SW480 (cell line): Measurements from ENCODE around the gene ATP6AP1.

ENCODE experiments used
- DNase-seq: peaks from one replicate; pipeline ENCODE4 v3.0.0-alpha.2; 2016; ENCODE audit warnings: low spot score

ATP6AP1 gene

DNA sequence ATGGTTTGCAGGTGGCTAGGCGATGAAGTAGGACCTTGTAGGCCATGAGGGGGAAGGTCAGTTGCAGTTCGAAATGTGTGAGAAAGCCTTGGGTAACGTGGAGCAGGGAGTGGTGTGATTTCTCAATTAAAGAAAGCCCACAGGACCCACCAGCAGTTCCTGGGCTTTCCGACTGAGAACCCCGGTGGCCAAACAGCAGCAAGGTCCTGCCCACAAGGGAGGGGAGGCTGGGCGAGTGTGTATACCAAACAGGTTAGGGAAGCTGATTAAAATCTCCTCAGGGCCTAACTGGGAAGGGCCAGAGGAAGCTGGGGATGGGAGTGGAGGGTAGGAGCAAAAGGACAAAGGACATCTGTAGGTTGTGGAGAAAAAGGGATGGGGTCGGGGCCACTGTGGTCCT lies 2.4 kb downstream of the ATP6AP1 start:
- DNase-seq: no peak

- DNase-seq: no peak
Observed at GRCh38 chrX:154431341-154431740, 2.9 kb downstream of the ATP6AP1 start.

- DNase-seq: no peak
Observed at GRCh38 chrX:154432210-154432609, 3.7 kb downstream of the ATP6AP1 start.

- no peak for DNase-seq
Observed at GRCh38 chrX:154433605-154434004, 5.1 kb downstream of the ATP6AP1 start.

DNA sequence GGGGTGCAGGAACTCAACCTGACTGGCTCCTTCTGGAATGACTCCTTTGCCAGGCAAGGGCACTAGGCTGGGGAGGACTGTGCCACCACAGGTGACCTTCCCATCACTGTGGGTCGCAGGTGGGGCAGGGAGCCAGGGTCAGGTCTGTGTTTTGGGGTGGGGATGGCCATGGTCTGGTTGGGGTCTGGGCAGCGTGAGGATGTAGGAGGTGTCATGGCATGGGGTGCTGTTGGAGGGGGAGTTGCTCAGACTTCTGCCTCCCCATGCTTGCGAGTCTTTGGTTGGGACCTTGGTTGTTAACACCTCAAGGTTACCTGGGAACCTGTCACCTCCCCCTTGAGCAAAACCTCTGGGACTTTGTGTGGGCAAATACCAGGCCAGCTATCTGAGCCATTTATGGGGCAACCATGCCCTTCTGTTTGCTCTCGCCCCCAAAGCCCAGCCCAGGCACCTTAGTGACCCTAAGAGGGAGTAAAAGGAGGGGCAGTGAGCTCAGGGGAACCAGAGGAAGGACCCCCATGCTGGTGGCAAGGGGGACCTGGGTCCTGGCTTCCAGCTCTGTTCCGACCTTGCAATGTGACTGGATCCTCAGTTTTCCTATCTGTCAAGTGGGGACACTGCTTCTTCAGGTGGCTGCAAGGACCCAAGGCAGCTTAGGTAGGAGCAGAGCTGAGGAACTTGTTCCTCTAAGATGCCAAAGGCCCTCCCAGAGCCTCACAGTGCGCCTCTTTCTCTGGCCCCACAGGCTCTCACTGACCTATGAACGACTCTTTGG lies 6.1 kb downstream of the ATP6AP1 start:
- DNase-seq: no peak

- no peak for DNase-seq
Observed at GRCh38 chrX:154435171-154435733, 6.8 kb downstream of the ATP6AP1 start.

GRCh38 chrX:154436374-154436982 lies 8.0 kb downstream of the ATP6AP1 start:
- no peak for DNase-seq

- peak; percentile 32 for DNase-seq
Observed at GRCh38 chrX:154436983-154437752, 8.7 kb downstream of the ATP6AP1 start, which contains the start of gene GDI1. TSS of gene GDI1 (plus strand) at chrX:154437154. CDS start at chrX:154437255, 101 bp downstream.

DNA sequence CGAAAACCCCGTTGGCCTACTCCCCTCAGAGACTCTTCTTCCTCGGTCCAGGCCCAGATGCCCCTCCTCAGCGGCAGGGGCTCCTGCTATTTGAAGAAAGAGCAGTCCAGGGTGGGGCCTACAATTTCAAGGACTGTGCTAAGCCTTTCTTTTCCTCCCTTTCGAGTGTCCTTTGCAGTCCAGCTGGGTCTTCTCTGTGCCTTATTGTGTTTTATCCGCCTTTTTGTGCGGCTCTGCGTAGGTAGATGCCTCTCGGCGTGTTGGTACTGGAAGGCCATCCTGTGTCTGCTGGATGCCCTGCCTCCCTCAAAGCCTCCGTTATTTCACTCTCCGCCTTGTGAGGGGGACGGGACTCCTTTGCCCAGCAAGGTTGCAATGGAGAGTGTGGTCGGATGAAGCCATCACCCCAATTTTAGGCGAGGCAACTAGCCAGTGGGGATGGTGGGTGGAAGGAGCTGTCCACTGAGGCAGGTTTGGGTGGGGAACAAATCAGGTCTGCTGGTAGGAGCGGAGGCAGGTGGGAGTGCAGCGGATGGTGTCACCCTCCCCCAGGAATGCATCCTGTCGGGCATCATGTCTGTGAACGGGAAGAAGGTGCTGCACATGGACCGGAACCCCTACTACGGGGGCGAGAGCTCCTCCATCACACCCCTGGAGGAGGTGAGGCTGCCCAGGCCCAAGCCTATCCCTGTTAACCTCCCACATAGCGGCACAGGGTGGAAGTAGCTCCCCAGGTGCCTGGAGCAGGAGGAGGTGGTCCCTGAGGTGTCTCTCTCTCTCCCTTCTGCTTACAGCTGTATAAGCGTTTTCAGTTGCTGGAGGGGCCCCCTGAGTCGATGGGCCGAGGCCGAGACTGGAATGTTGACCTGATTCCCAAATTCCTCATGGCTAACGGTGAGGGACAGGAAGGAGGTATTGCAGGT lies 9.8 kb downstream of the ATP6AP1 start:
- no peak for DNase-seq

- DNase-seq: no peak
Observed at GRCh38 chrX:154439841-154440240, 11.4 kb downstream of the ATP6AP1 start.

- DNase-seq: no peak
Observed at GRCh38 chrX:154440623-154441357, 12.3 kb downstream of the ATP6AP1 start.

GRCh38 chrX:154441564-154441963 lies 13.1 kb downstream of the ATP6AP1 start:
- no peak for DNase-seq

- no peak for DNase-seq
Observed at GRCh38 chrX:154441984-154442707, 13.7 kb downstream of the ATP6AP1 start.

GRCh38 chrX:154443479-154443910 lies 15.0 kb downstream of the ATP6AP1 start:
- no peak for DNase-seq

GRCh38 chrX:154443992-154444754 lies 15.7 kb downstream of the ATP6AP1 start, which contains the start of gene FAM50A:
TSS of gene FAM50A (plus strand) at chrX:154444141. CDS start at chrX:154444236, 95 bp downstream.
- DNase-seq: peak; percentile 50

DNA sequence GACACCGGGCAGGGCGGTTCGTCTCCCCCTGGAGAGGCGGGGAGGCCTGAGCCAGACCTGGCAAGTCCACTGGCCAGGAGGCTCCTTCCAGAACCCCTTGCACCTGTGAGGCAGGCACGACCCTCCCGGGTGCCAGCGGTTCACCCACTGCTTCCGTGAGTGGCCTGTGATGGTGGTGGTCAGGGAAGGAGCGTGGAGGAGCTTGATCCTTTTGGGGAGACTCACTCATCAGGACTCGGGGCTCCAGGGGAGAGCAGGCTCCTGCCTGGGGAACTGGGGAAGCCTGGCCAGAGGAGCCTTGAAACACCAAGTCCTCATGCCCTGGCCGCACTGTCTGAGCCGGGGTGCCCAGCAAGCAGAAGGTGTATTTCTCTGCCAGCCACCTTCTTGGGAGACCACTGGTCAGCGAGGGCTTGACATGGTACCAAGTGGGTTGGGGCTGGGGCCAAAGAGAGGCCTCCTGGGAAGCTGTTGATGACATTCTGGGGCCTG lies 16.3 kb downstream of the ATP6AP1 start:
- no peak for DNase-seq

GRCh38 chrX:154445776-154446175 lies 17.3 kb downstream of the ATP6AP1 start:
- DNase-seq: no peak

DNA sequence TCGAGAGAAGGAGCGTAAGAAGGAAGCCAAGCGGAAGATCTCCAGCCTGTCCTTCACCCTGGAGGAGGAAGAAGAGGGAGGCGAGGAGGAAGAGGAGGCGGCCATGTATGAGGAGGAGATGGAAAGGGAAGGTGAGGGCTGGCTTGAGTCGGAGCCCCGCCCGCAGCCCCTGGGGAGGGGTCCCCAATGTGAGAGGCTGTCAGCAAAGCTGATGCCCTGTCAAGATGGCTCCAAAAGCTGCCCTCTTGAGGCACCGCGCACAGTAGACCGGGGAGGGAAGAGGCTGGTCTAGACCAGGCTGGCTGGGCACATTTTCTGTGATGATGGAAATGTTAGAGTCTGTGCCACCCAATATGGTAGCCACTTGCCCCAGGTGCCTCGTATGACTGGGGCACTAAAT lies 18.0 kb downstream of the ATP6AP1 start:
- no peak for DNase-seq

- no peak for DNase-seq
Observed at GRCh38 chrX:154448484-154448883, 20.0 kb downstream of the ATP6AP1 start.
